Right lobe of liver (tissue), 6 donors: ENCODE results near the gene SIN3B. TPM values are rescaled to one million over a fixed set of nuclear protein-coding genes. Genes with fewer than 3 reads are reported as not detected.

Experiments
- ATAC-seq, 4 donors: fragments of 200-7000 bp; cut with Tn5 transposase; one replicate each; pipeline ENCODE4 v1.9.1; 2020; ENCODE audit warnings: mild to moderate bottlenecking in 4 of 4, moderate library complexity in 4 of 4
- DNase-seq, 3 donors: peaks; one replicate each; pipeline ENCODE4 v3.0.0-alpha.2; 2020
- H3K27ac ChIP-seq, 3 donors: fragments of 200-600 bp; one replicate each; pipeline ENCODE4 v1.8.0; 2022
- H3K27me3 ChIP-seq, 2 donors: fragments of 200-600 bp; one replicate each; pipeline ENCODE4 v1.8.0; 2022
- H3K36me3 ChIP-seq, 4 donors: fragments of 200-600 bp; sonication (generic) in 1 of 4; one replicate each; pipeline versions ENCODE4 v1.5.1 to v1.8.0; 2017 to 2022; ENCODE audit warnings: control low read depth in 1 of 4
- H3K4me1 ChIP-seq, 4 donors: fragments of 200-600 bp; sonication (generic) in 1 of 4; one replicate each; pipeline versions ENCODE4 v1.5.1 to v1.8.0; 2017 to 2022; ENCODE audit warnings: control low read depth in 1 of 4
- H3K4me3 ChIP-seq, 3 donors: fragments of 200-600 bp; one replicate each; pipeline ENCODE4 v1.8.0; 2022
- H3K9me3 ChIP-seq, 4 donors: fragments of 200-600 bp; sonication (generic) in 1 of 4; one replicate each; pipeline versions ENCODE4 v1.5.1 to v1.8.0; 2017 to 2022; ENCODE audit warnings: control low read depth in 1 of 4
- CTCF ChIP-seq, 4 donors: fragments of 200-600 bp in 3 of 4; fragments of 450-650 bp in 1 of 4; IDR thresholded peaks; one replicate each; pipeline versions ENCODE4 v1.5.1 to v1.8.0; 2016 to 2022; ENCODE audit warnings: antibody characterized with exemption in 4 of 4, mild to moderate bottlenecking in 2 of 4
- POLR2A ChIP-seq: fragments of 450-650 bp; IDR thresholded peaks from one replicate; pipeline ENCODE4 v1.6.1; 2017; ENCODE audit warnings: antibody characterized with exemption, mild to moderate bottlenecking
- WGBS: methylation state at CpG from one replicate; pipeline ENCODE4 v1.1.6; 2018; ENCODE audit warnings: low coverage, low lambda C conversion rate; ENCODE audit not compliant: insufficient coverage; ENCODE audit errors: missing lambda C conversion rate; 5-methylcytosine and 5-hydroxymethylcytosine counted together
- intact Hi-C, 2 donors: fragments of 100-400 bp; cut with DNase I; formaldehyde crosslinking; loops; one replicate each; pipeline versions ENCODE4 v1.11.2 to v1.14.1; 2022
- total RNA-seq, 6 experiments: library from RNA; depleted of rRNA in 2 of 6; stranded (reverse); fragments of >200 nt in 2 of 6; fragmentation: NEBNext Ultra II Directional in 3 of 6; extraction: Animal tissue kit (Norgen Biotek cat#: 25700) in 3 of 6; gene quantifications; one replicate each; pipeline versions ENCODE4 v1.1.0 to v1.2.4, GENCODE V29; 2016 to 2023
- donor health status: DM: no; HTN: yes; CAD: no.
- donor health status: DM: no; HTN: no; CAD: no.
- donor health status: DM: no; HTN: no; CAD: no.
- donor health status: DM: no; HTN: yes; CAD: no.
- donor health status: DM: no; HTN: yes; CAD: no.

Gene SIN3B
- total RNA-seq, 6 experiments from 2014 or later, result 10.6 to 20.9 (median 13.6) TPM

- no peaks in the 10 kb centered on the region for H3K9me3 ChIP-seq
- ATAC-seq (no peak), DNase-seq (no peak)
- H3K27me3 ChIP-seq, result no peaks in the 10 kb centered on the region
- peaks cover 0 to 56% (median 19%) of the 10 kb centered on the region in 4 donors for H3K36me3 ChIP-seq
- no peak for TF ChIP-seq POLR2A
- no peak for TF ChIP-seq CTCF (IDR thresholded peaks at IDR 0.05)
- H3K4me3 ChIP-seq, result no peak overlapping the region
- H3K27ac ChIP-seq, result no peak overlapping the region
- no peaks in the 10 kb centered on the region for H3K4me1 ChIP-seq
- intact Hi-C loops, result no loop called here
- WGBS, result no CpG with 5 or more reads among the region's 7 CpGs
Observed at GRCh38 chr19:16853066-16853465, 23.9 kb downstream of the SIN3B start.

- no peak overlapping the region for H3K4me3 ChIP-seq
- DNase-seq (no peak), ATAC-seq (no peak)
- H3K9me3 ChIP-seq, result no peaks in the 10 kb centered on the region
- intact Hi-C loops, result no loop called here
- H3K36me3 ChIP-seq, result peaks cover 0 to 39% (median 11%) of the 10 kb centered on the region in 4 donors
- no peak overlapping the region for H3K27ac ChIP-seq
- TF ChIP-seq POLR2A (no peak), CTCF (IDR thresholded peaks at IDR 0.05) (no peak)
- H3K4me1 ChIP-seq, result no peaks in the 10 kb centered on the region
- no peaks in the 10 kb centered on the region for H3K27me3 ChIP-seq
- WGBS, result 88% methylated on average over 7 of the region's 9 CpGs
Observed at GRCh38 chr19:16856091-16856490, 26.9 kb downstream of the SIN3B start.

DNA sequence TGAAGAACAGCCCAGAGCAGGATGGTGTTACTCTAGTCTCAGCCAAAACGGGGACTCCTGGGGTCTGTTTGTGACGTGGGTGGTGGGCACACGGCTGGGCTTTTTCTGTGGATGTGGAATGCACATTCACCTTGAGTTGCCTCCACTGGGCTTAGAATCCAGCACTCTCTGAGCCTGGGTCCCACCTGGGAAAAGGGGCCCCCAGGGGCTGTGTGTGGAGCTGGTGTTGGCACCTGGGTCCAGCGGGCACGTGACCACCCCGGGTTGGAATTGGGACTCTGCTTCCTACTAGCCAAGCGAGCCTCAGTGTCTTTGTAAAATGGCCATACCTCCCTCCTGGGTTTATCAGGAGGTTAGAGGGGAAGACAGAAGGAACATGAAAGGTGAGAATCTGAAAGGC is 30.4 kb downstream of the SIN3B start:
- ATAC-seq (no peak), DNase-seq (no peak)
- Histone ChIP-seq H3K27ac (no peak overlapping the region), H3K9me3 (no peaks in the 10 kb centered on the region), H3K4me3 (no peak overlapping the region), H3K4me1 (no peaks in the 10 kb centered on the region), H3K36me3 (peaks cover 0 to 17% (median 1%) of the 10 kb centered on the region in 4 donors), H3K27me3 (no peaks in the 10 kb centered on the region)
- no peak for TF ChIP-seq POLR2A
- TF ChIP-seq CTCF (IDR thresholded peaks at IDR 0.05), result no peak
- WGBS, result 100% methylated on average over 3 of the region's 7 CpGs
- intact Hi-C loops, result no loop called here

- no peak for TF ChIP-seq POLR2A
- TF ChIP-seq CTCF (IDR thresholded peaks at IDR 0.05), result no peak
- 92% methylated on average over 6 of the region's 20 CpGs for WGBS
- H3K9me3 ChIP-seq, result no peaks in the 10 kb centered on the region
- no peaks in the 10 kb centered on the region for H3K4me1 ChIP-seq
- H3K27ac ChIP-seq, result no peak overlapping the region
- intact Hi-C loops, result no loop called here
- DNase-seq (no peak), ATAC-seq (no peak)
- no peaks in the 10 kb centered on the region for H3K27me3 ChIP-seq
- peaks cover 0 to 12% (median 2%) of the 10 kb centered on the region in 4 donors for H3K36me3 ChIP-seq
- no peak overlapping the region for H3K4me3 ChIP-seq
Observed at GRCh38 chr19:16860118-16860517, 30.9 kb downstream of the SIN3B start.

GRCh38 chr19:16861011-16861410 is 31.8 kb downstream of the SIN3B start:
- H3K4me1 ChIP-seq, result no peaks in the 10 kb centered on the region
- peaks cover 0 to 16% (median 3%) of the 10 kb centered on the region in 4 donors for H3K36me3 ChIP-seq
- ATAC-seq, result no peak
- intact Hi-C loops, result no loop called here
- DNase-seq, result no peak
- TF ChIP-seq POLR2A (no peak), CTCF (IDR thresholded peaks at IDR 0.05) (no peak)
- no peak overlapping the region for H3K27ac ChIP-seq
- H3K9me3 ChIP-seq, result no peaks in the 10 kb centered on the region
- no peaks in the 10 kb centered on the region for H3K27me3 ChIP-seq
- 100% methylated on average over 1 of the region's 3 CpGs for WGBS
- H3K4me3 ChIP-seq, result no peak overlapping the region
